ENCODE data around the gene PDPR.
"Not testable (repeated sequence)": the region's sequence is repeated elsewhere in the genome, so short reads cannot be mapped to it uniquely, and the experiment has no call there.

Gene PDPR

GRCh38 chr16:70127706-70128105 lies 13.6 kb downstream of the PDPR start:
- DNase-seq (ENCODE audit: low read depth in 2 of 2, low spot score in 1 of 2) = not testable (repeated sequence)

- not testable (repeated sequence) for DNase-seq (ENCODE audit: low read depth in 2 of 2, low spot score in 1 of 2)
These were observed 14.7 kb downstream of the PDPR start for GRCh38 chr16:70128844-70129243.

GRCh38 chr16:70135796-70136195 lies 21.7 kb downstream of the PDPR start:
- DNase-seq (ENCODE audit: low read depth in 2 of 2, low spot score in 1 of 2) = not testable (repeated sequence)

GRCh38 chr16:70136595-70136994 lies 22.5 kb downstream of the PDPR start:
- not testable (repeated sequence) for DNase-seq (ENCODE audit: low read depth in 2 of 2, low spot score in 1 of 2)

- not testable (repeated sequence) for DNase-seq (ENCODE audit: low read depth in 2 of 2, low spot score in 1 of 2)
These were observed 28.6 kb downstream of the PDPR start for GRCh38 chr16:70142739-70143138.

GRCh38 chr16:70143231-70143895 lies 29.2 kb downstream of the PDPR start:
- not testable (repeated sequence) for DNase-seq (ENCODE audit: low read depth in 2 of 2, low spot score in 1 of 2)

GRCh38 chr16:70147853-70148252 lies 33.7 kb downstream of the PDPR start:
- not testable (repeated sequence) for DNase-seq (ENCODE audit: low read depth in 2 of 2, low spot score in 1 of 2)

- DNase-seq (ENCODE audit: low read depth in 2 of 2, low spot score in 1 of 2) = not testable (repeated sequence)
These were observed 34.3 kb downstream of the PDPR start for GRCh38 chr16:70148453-70148852.

GRCh38 chr16:70149296-70149695 lies 35.2 kb downstream of the PDPR start:
- DNase-seq (ENCODE audit: low read depth in 2 of 2, low spot score in 1 of 2) = not testable (repeated sequence)

GRCh38 chr16:70151391-70151790 lies 37.3 kb downstream of the PDPR start:
- DNase-seq (ENCODE audit: low read depth in 2 of 2, low spot score in 1 of 2) = no peak

GRCh38 chr16:70151941-70152509 lies 37.9 kb downstream of the PDPR start:
- no peak for DNase-seq (ENCODE audit: low read depth in 2 of 2, low spot score in 1 of 2)

- no peak for DNase-seq (ENCODE audit: low read depth in 2 of 2, low spot score in 1 of 2)
These were observed 38.6 kb downstream of the PDPR start for GRCh38 chr16:70152578-70153302.

GRCh38 chr16:70154736-70155135 lies 40.6 kb downstream of the PDPR start:
- not testable (repeated sequence) for DNase-seq (ENCODE audit: low read depth in 2 of 2, low spot score in 1 of 2)

- no peak for DNase-seq (ENCODE audit: low read depth in 2 of 2, low spot score in 1 of 2)
These were observed 42.3 kb downstream of the PDPR start for GRCh38 chr16:70156207-70156978.

GRCh38 chr16:70157105-70157476 lies 43.0 kb downstream of the PDPR start:
- DNase-seq (ENCODE audit: low read depth in 2 of 2, low spot score in 1 of 2) = no peak

GRCh38 chr16:70157477-70158260 lies 43.5 kb downstream of the PDPR start:
- DNase-seq (ENCODE audit: low read depth in 2 of 2, low spot score in 1 of 2) = no peak

- no peak for DNase-seq (ENCODE audit: low read depth in 2 of 2, low spot score in 1 of 2)
These were observed 44.3 kb downstream of the PDPR start for GRCh38 chr16:70158261-70158939.

- no peak for DNase-seq (ENCODE audit: low read depth in 2 of 2, low spot score in 1 of 2)
These were observed 45.5 kb downstream of the PDPR start for GRCh38 chr16:70159355-70160348.

- no peak for DNase-seq (ENCODE audit: low read depth in 2 of 2, low spot score in 1 of 2)
These were observed 46.3 kb downstream of the PDPR start for GRCh38 chr16:70160388-70160787.

Measured in stimulated activated CD8-positive, alpha-beta memory T cell treated with anti-CD3 and anti-CD28 coated beads, Interleukin-4, amount 100 ng/mL, for 4 hours (primary cell).